ENCODE results near the gene CYP4F11. TPM values are rescaled to one million over a fixed set of nuclear protein-coding genes. Genes with fewer than 3 reads are reported as not detected.
"Not testable (repeated sequence)": the region's sequence is repeated elsewhere in the genome, so short reads cannot be mapped to it uniquely, and the experiment has no call there.

The CYP4F11 gene
- total and polyA plus RNA-seq, 2 experiments from 2014 or later, result not detected

- not testable (repeated sequence) for H3K27ac ChIP-seq (ENCODE audit: low read depth)
These were observed 51.0 kb downstream of the CYP4F11 start for GRCh38 chr19:15883329-15883728.

GRCh38 chr19:15874821-15875474 lies 59.4 kb downstream of the CYP4F11 start:
- no peaks in the 10 kb centered on the region for H3K4me1 Mint-ChIP-seq
- Histone ChIP-seq H4K20me1 (replicated peaks; ENCODE audit: insufficient read depth) (no peaks in the 10 kb centered on the region), H2AFZ (no peak overlapping the region), H3F3A (replicated peaks; ENCODE audit: low read depth) (no peaks in the 10 kb centered on the region), H3K36me3 (ENCODE audit: insufficient read depth) (no peaks in the 10 kb centered on the region; the same call in 1 of the 2 replicates), H3K27me3 (ENCODE audit: insufficient read depth) (no peaks in the 10 kb centered on the region), H3K4me1 (ENCODE audit: insufficient read depth) (no peaks in the 10 kb centered on the region), H3K9me2 (ENCODE audit: insufficient read depth) (no peaks in the 10 kb centered on the region), H3K27ac (ENCODE audit: low read depth) (no peak overlapping the region), H3K4me2 (no peak overlapping the region), H3K4me3 (no peak overlapping the region), H3K79me2 (replicated peaks; ENCODE audit: insufficient read depth) (no peaks in the 10 kb centered on the region)
- ATAC-seq, result no peak
- no peak for DNase-seq (ENCODE audit: low spot score)
- H3K27me3 Mint-ChIP-seq (ENCODE audit: insufficient read depth, low read depth, poor library complexity), result peaks cover 2% of the 10 kb centered on the region
- H3K27ac Mint-ChIP-seq, result no peak overlapping the region
- H3K4me3 Mint-ChIP-seq, result no peak overlapping the region
- peaks cover 21% of the 10 kb centered on the region for H3K36me3 Mint-ChIP-seq (ENCODE audit: low read depth)
- peaks cover 95% of the 10 kb centered on the region for H3K9me3 Mint-ChIP-seq
- TF ChIP-seq STAT1 (IDR thresholded peaks at IDR 0.05; ENCODE audit: unreplicated experiment) (no peak), EZH2phosphoT487 (IDR thresholded peaks at IDR 0.05; ENCODE audit: unreplicated experiment) (no peak), NANOG (IDR thresholded peaks at IDR 0.05; ENCODE audit: borderline replicate concordance) (no peak), ZNF331 (CRISPR knock-in tag; IDR thresholded peaks at IDR 0.05; ENCODE audit: low read depth) (no peak), POLR2AphosphoS5 (IDR thresholded peaks at IDR 0.05; ENCODE audit: low read depth) (no peak), ZNF114 (CRISPR knock-in tag; IDR thresholded peaks at IDR 0.05) (no peak), EZH2 (IDR thresholded peaks at IDR 0.05; ENCODE audit: low read depth, unreplicated experiment) (no peak), CTCF (conservative IDR thresholded peaks at IDR 0.05; ENCODE audit: low read depth in 2 of 2) (no peak), ETS1 (IDR thresholded peaks at IDR 0.05) (no peak), CREB1 (CRISPR knock-in tag; IDR thresholded peaks at IDR 0.05; ENCODE audit: low read depth) (no peak), JUNB (IDR thresholded peaks at IDR 0.05; ENCODE audit: unreplicated experiment) (no peak)
- TF ChIP-seq, protein P1, sequence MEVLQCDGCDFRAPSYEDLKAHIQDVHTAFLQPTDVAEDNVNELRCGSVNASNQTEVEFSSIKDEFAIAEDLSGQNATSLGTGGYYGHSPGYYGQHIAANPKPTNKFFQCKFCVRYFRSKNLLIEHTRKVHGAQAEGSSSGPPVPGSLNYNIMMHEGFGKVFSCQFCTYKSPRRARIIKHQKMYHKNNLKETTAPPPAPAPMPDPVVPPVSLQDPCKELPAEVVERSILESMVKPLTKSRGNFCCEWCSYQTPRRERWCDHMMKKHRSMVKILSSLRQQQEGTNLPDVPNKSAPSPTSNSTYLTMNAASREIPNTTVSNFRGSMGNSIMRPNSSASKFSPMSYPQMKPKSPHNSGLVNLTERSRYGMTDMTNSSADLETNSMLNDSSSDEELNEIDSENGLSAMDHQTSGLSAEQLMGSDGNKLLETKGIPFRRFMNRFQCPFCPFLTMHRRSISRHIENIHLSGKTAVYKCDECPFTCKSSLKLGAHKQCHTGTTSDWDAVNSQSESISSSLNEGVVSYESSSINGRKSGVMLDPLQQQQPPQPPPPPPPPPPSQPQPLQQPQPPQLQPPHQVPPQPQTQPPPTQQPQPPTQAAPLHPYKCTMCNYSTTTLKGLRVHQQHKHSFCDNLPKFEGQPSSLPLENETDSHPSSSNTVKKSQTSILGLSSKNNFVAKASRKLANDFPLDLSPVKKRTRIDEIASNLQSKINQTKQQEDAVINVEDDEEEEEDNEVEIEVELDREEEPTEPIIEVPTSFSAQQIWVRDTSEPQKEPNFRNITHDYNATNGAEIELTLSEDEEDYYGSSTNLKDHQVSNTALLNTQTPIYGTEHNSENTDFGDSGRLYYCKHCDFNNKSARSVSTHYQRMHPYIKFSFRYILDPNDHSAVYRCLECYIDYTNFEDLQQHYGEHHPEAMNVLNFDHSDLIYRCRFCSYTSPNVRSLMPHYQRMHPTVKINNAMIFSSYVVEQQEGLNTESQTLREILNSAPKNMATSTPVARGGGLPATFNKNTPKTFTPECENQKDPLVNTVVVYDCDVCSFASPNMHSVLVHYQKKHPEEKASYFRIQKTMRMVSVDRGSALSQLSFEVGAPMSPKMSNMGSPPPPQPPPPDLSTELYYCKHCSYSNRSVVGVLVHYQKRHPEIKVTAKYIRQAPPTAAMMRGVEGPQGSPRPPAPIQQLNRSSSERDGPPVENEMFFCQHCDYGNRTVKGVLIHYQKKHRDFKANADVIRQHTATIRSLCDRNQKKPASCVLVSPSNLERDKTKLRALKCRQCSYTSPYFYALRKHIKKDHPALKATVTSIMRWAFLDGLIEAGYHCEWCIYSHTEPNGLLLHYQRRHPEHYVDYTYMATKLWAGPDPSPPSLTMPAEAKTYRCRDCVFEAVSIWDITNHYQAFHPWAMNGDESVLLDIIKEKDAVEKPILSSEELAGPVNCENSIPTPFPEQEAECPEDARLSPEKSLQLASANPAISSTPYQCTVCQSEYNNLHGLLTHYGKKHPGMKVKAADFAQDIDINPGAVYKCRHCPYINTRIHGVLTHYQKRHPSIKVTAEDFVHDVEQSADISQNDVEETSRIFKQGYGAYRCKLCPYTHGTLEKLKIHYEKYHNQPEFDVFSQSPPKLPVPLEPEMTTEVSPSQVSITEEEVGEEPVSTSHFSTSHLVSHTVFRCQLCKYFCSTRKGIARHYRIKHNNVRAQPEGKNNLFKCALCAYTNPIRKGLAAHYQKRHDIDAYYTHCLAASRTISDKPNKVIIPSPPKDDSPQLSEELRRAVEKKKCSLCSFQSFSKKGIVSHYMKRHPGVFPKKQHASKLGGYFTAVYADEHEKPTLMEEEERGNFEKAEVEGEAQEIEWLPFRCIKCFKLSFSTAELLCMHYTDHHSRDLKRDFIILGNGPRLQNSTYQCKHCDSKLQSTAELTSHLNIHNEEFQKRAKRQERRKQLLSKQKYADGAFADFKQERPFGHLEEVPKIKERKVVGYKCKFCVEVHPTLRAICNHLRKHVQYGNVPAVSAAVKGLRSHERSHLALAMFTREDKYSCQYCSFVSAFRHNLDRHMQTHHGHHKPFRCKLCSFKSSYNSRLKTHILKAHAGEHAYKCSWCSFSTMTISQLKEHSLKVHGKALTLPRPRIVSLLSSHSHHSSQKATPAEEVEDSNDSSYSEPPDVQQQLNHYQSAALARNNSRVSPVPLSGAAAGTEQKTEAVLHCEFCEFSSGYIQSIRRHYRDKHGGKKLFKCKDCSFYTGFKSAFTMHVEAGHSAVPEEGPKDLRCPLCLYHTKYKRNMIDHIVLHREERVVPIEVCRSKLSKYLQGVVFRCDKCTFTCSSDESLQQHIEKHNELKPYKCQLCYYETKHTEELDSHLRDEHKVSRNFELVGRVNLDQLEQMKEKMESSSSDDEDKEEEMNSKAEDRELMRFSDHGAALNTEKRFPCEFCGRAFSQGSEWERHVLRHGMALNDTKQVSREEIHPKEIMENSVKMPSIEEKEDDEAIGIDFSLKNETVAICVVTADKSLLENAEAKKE (CRISPR knock-in tag; IDR thresholded peaks at IDR 0.05), result no peak

More at GRCh38 chr19:15883329-15883728, 51.0 kb downstream of the CYP4F11 start:
- not testable (repeated sequence) for H3K4me3 ChIP-seq; H3K4me2 ChIP-seq; H4K20me1 ChIP-seq (replicated peaks; ENCODE audit: insufficient read depth); H3F3A ChIP-seq (replicated peaks; ENCODE audit: low read depth); H3K4me1 ChIP-seq (ENCODE audit: insufficient read depth); H3K27me3 Mint-ChIP-seq (ENCODE audit: insufficient read depth, low read depth, poor library complexity); H3K4me3 Mint-ChIP-seq; ATAC-seq; H3K27ac Mint-ChIP-seq; H3K9me2 ChIP-seq (ENCODE audit: insufficient read depth); H3K4me1 Mint-ChIP-seq; DNase-seq (ENCODE audit: low spot score); H2AFZ ChIP-seq; H3K27me3 ChIP-seq (ENCODE audit: insufficient read depth); H3K79me2 ChIP-seq (replicated peaks; ENCODE audit: insufficient read depth); H3K36me3 ChIP-seq (ENCODE audit: insufficient read depth)
- peaks cover 69% of the 10 kb centered on the region for H3K9me3 Mint-ChIP-seq
- peaks cover 15% of the 10 kb centered on the region for H3K36me3 Mint-ChIP-seq (ENCODE audit: low read depth)

Measured in GM23338 (cell line).